ENCODE data around the gene FANCC. TPM values are rescaled to one million over a fixed set of nuclear protein-coding genes. Genes with fewer than 3 reads are reported as not detected.

The FANCC gene
- total RNA-seq, 1 donor from 2014 or later = 29.2 TPM

- DNase-seq (ENCODE audit: low spot score) (no peak), ATAC-seq (peak; percentile 0)
Measured at GRCh38 chr9:95090871-95091577, 226.5 kb downstream of the FANCC start.

GRCh38 chr9:95090023-95090791 lies 227.3 kb downstream of the FANCC start:
- DNase-seq (ENCODE audit: low spot score) (peak; percentile 80), ATAC-seq (peak; percentile 72)

GRCh38 chr9:95089257-95090022 lies 228.1 kb downstream of the FANCC start:
- ATAC-seq = peak; percentile 3

GRCh38 chr9:95088421-95089161 lies 228.9 kb downstream of the FANCC start:
- ATAC-seq (no peak), DNase-seq (ENCODE audit: low spot score) (no peak)

More at GRCh38 chr9:95089257-95090022, 228.1 kb downstream of the FANCC start:
- DNase-seq (ENCODE audit: low spot score) = no peak

GRCh38 chr9:95087659-95088242 lies 229.8 kb downstream of the FANCC start:
- peak; percentile 27 for ATAC-seq
- no peak for DNase-seq (ENCODE audit: low spot score)

GRCh38 chr9:95086564-95086955 lies 230.9 kb downstream of the FANCC start:
- ATAC-seq = no peak
- no peak for DNase-seq (ENCODE audit: low spot score)

GRCh38 chr9:95085861-95086563 lies 231.5 kb downstream of the FANCC start:
- no peak for DNase-seq (ENCODE audit: low spot score)
- no peak for ATAC-seq

GRCh38 chr9:95085036-95085770 lies 232.3 kb downstream of the FANCC start:
- ATAC-seq (no peak), DNase-seq (ENCODE audit: low spot score) (no peak)

GRCh38 chr9:95084254-95084934 lies 233.1 kb downstream of the FANCC start:
- ATAC-seq = no peak
- DNase-seq (ENCODE audit: low spot score) = no peak

GRCh38 chr9:95083086-95083768 lies 234.3 kb downstream of the FANCC start:
- DNase-seq (ENCODE audit: low spot score) = no peak
- peak; percentile 8 for ATAC-seq

GRCh38 chr9:95082401-95083084 lies 235.0 kb downstream of the FANCC start:
- DNase-seq (ENCODE audit: low spot score) (no peak), ATAC-seq (peak; percentile 22)

- DNase-seq (ENCODE audit: low spot score) (no peak), ATAC-seq (no peak)
Measured at GRCh38 chr9:95081998-95082397, 235.5 kb downstream of the FANCC start.

GRCh38 chr9:95080961-95081647 lies 236.4 kb downstream of the FANCC start:
- no peak for DNase-seq (ENCODE audit: low spot score)
- ATAC-seq = no peak

- peak; percentile 43 for DNase-seq (ENCODE audit: low spot score)
- ATAC-seq = no peak
Measured at GRCh38 chr9:95079461-95079860, 238.0 kb downstream of the FANCC start.

GRCh38 chr9:95078939-95079338 lies 238.6 kb downstream of the FANCC start:
- peak; percentile 41 for DNase-seq (ENCODE audit: low spot score)
- ATAC-seq = no peak

GRCh38 chr9:95078511-95078910 lies 239.0 kb downstream of the FANCC start:
- no peak for ATAC-seq
- peak; percentile 28 for DNase-seq (ENCODE audit: low spot score)

Measured in left lobe of liver (tissue), 2 donors.